Coronary artery (tissue), 2 donors: ENCODE measurements around the gene SERPINB3.
"Not testable (repeated sequence)": the region's sequence is repeated elsewhere in the genome, so short reads cannot be mapped to it uniquely, and the experiment has no call there.

Experiments
- DNase-seq: peaks from one replicate; pipeline ENCODE4 v3.0.0-alpha.2; 2017; ENCODE audit warnings: low spot score
- H3K27ac ChIP-seq, 2 donors: fragments of 200-600 bp; sonication (generic); one replicate each; pipeline ENCODE4 v1.5.1; 2016 to 2019
- H3K4me3 ChIP-seq: fragments of 200-600 bp; sonication (generic); 2 replicates; pipeline ENCODE4 v1.5.1; 2016; ENCODE audit warnings: mild to moderate bottlenecking, moderate library complexity
- TF ChIP-seq, protein P1 (sequence below): fragments of 200-600 bp; sonication (generic); IDR thresholded peaks from one replicate; pipeline ENCODE4 v1.5.1; 2019; ENCODE audit warnings: antibody characterized with exemption

The SERPINB3 gene

DNA sequence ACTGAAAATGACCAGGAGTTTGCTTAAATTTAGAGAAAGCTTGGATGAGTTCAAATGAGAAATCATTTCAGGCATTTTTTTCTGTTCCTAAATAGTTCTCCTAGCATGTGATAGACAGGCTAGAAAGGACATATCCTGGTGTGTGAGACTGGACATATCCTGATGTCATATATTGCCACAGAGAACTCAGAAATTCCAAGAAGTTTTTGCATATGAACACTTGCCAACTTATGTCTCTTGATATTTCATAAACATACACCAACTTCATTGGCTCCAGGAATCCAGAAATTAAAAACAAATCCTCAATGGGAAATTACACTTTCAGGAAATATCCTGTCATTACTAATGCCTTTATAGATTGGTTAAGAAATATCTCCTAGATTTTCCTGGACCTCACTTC, 14.8 kb downstream of the SERPINB3 start:
- no peak overlapping the region for H3K4me3 ChIP-seq
- DNase-seq, result no peak
- H3K27ac ChIP-seq, result no peak overlapping the region
- TF ChIP-seq, protein P1, sequence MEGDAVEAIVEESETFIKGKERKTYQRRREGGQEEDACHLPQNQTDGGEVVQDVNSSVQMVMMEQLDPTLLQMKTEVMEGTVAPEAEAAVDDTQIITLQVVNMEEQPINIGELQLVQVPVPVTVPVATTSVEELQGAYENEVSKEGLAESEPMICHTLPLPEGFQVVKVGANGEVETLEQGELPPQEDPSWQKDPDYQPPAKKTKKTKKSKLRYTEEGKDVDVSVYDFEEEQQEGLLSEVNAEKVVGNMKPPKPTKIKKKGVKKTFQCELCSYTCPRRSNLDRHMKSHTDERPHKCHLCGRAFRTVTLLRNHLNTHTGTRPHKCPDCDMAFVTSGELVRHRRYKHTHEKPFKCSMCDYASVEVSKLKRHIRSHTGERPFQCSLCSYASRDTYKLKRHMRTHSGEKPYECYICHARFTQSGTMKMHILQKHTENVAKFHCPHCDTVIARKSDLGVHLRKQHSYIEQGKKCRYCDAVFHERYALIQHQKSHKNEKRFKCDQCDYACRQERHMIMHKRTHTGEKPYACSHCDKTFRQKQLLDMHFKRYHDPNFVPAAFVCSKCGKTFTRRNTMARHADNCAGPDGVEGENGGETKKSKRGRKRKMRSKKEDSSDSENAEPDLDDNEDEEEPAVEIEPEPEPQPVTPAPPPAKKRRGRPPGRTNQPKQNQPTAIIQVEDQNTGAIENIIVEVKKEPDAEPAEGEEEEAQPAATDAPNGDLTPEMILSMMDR, result no peak

DNA sequence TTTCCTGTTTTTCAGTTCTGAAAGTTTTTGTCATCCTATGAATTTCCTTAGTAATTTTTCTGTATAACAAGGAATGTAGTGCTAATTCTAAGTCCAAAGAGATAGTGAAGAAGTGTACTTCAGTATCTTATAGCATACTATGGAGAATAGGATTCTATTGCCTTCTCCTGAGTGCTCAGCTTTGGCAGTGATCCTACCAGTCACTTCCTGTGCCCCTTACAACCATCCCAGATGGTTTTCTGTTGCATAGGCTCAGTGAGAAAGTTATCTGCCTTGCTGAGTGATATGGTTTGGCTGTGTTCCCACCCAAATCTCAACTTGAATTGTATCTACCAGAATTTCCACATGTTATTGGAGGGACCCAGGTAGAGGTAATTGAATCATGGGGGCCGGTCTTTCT, 17.0 kb downstream of the SERPINB3 start:
- H3K27ac ChIP-seq, DNase-seq, H3K4me3 ChIP-seq: not testable (repeated sequence)

DNA sequence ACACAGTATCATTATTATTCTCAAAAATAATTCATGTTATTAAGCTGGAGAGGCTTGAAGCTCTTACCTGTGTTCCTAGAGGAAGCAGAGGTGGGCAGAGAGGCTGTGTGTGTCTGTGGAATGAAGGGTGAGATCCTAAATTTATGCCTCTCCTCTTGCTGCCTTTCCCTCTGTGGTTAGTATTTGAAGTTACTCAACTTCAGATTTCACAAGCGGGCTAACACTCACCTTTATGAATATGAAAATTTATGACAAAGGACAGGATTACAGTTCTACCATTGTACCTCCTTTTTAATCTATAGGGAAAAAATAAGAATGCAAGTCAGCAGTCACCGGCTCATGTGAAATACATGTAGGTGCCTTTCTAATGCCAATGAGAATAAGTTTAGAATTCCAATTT, 17.6 kb downstream of the SERPINB3 start, which contains the start of gene SERPINB4:
SERPINB4 (minus strand) TSS at position 115 of the 400 bp plus-strand sequence. CDS start 679 bp downstream, outside the sequence.
- H3K27ac ChIP-seq, H3K4me3 ChIP-seq, DNase-seq: not testable (repeated sequence)

DNA sequence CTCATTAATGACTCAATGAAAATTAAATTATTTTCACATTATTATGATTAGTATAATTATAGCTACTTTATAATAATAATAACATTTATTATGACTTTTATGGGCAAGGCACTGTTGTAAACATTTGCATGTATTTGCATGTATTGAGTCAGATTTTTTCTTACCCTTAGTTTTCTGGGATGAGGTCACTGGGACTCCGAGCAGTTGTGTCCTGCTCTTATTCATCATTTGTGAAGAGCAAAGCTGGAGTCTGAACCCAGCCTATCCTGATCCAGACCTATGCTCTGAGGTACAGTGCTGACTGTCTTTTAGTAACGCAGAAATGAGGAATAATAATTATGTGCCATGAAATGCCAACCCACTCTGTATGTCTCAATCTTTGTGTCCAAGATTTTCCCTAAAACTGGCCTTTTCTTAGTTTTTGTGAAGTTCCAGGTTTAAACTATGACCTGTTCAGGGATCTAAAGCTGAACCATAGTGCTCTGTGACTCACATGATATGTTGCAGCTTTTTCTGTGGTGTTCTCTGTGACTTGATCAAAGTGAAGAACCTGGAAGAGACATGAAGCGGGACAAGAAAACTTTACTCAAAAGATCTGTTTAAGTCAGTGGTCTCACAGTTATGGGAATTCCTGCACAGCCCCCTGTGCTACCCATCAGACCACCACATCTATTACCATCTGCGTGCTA, 18.9 kb downstream of the SERPINB3 start:
- H3K4me3 ChIP-seq, H3K27ac ChIP-seq, DNase-seq: not testable (repeated sequence)

DNA sequence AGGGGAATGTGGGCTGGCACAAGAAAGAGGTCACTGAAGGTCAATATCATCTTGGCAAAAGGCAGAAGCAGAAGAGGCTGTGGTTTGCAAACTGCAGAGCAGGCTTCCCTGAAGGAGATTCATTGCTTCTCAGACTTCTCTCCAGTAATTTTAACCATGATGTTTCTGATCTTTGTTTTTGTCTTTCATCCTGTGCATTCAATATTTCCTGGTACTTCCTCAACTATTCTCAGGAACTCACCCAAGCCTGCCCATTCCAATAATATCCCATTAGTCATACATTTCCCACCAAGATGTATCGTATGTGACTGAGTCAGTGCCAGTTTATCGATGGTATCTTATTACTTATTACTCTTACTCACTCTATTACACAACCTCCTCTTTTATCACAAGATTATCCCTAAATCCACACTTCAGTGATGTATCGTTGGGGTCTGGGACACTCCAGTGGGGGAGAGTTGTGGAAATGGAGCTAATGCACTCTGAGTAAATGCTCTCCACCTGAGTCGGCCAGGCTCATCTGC, 20.5 kb downstream of the SERPINB3 start:
- not testable (repeated sequence) for H3K4me3 ChIP-seq, H3K27ac ChIP-seq, DNase-seq

DNA sequence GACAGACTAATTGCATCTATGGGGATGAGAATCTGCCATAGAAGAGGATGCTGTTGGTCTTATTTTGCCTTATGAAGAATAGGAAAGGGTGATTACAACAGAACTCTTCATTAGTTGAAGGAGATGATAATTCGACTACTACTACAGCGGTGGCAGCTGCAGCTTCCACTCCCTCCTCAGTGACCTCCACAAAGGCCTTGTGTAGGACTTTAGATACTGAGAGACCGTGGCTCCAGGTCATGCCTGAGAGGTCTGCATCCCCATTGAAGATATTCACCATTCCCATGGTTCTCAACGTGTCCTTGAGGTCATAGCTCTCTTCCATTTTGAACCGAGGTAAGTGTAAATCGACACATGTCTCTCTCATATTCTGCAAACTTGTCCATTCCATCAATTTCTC, 24.0 kb downstream of the SERPINB3 start:
- Histone ChIP-seq H3K4me3 (no peak overlapping the region), H3K27ac (no peak overlapping the region)
- TF ChIP-seq, protein P1, result no peak
- no peak for DNase-seq

DNA sequence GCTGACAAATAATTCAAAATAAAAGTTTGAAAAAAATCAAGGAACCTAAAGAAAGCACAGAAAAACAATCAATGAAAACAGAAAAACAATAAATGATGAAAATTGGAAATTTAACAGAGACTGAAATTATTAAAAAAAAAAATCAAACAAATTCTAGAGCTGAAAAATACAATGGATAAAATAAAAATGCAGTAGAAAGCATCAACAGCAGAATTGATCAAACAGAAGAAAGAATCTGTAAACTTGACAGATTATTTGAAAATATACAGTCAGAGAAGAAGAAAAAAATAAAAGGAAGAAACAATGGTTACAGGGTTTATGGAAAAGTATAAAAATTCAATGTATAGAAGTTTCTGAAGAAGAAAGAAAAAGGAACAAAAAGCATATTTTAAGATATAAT, 33.9 kb downstream of the SERPINB3 start:
- TF ChIP-seq, protein P1, result no peak
- Histone ChIP-seq H3K4me3 (no peak overlapping the region), H3K27ac (no peak overlapping the region)
- DNase-seq, result no peak

DNA sequence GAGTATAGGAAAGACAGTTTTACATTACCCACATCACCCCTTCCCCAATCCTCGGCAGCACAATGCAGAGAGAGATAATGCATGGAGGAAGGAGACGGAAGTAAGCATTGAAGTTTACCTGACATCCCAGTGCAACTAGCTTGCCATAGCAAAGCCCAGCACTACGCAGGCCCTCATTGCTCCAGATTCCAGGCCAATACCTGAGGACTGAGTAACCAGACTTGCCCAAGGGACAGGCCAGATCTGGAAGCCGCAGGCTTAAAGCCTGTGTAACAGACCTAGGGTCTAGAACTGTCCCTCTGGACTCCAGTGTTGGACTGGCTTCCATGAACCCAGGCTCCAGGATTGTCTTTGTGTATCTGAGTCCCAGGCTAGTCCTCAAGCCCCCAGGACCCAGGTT, 35.3 kb downstream of the SERPINB3 start:
- no peak overlapping the region for H3K27ac ChIP-seq
- no peak for DNase-seq
- TF ChIP-seq, protein P1, result no peak

DNA sequence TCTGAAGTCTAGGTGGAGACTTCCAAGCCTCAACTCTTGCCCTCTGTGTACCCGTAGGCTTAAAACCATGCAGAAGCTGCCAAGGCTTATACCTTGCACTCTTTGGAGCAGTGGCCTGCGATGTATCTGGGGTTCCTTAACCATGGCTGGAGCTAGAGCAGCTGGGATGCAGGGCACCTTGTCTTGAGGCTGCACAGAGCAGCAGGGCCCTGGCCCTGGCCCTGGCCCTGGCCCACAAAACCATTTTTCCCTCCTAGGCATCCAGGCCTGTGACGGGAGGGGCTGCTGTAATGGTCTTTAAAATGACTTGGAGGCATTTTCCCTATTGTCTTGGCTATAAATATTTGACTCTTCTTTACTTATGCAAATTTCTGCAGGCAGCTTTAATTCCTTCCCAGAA, 36.8 kb downstream of the SERPINB3 start:
- TF ChIP-seq, protein P1, result no peak
- no peak overlapping the region for H3K27ac ChIP-seq

More for the DNA sequence above, 35.3 kb downstream of the SERPINB3 start:
- no peak overlapping the region for H3K4me3 ChIP-seq

More for the DNA sequence above, 36.8 kb downstream of the SERPINB3 start:
- no peak for DNase-seq
- no peak overlapping the region for H3K4me3 ChIP-seq
